ENCODE data around the gene NCCRP1. TPM values are rescaled to one million over a fixed set of nuclear protein-coding genes. Genes with fewer than 3 reads are reported as not detected.

NCCRP1 gene
- polyA plus RNA-seq, 1 of the 3 experiments (the other 2 are of a cell fraction), result not detected

- H3K9ac ChIP-seq, result no peak overlapping the region
- no peak for DNase-seq
- H2AFZ ChIP-seq (ENCODE audit: low read depth), result no peak overlapping the region
- no peaks in the 10 kb centered on the region for H3K9me3 ChIP-seq
- H4K20me1 ChIP-seq (ENCODE audit: insufficient read depth), result no peaks in the 10 kb centered on the region
- CTCF ChIA-PET, result no interaction called here
- H3K36me3 ChIP-seq (replicated peaks in 1 of 2; ENCODE audit: control insufficient read depth in 1 of 2, insufficient read depth in 2 of 2, low read length in 1 of 2), result peaks cover 4 to 19% of the 10 kb centered on the region in 2 experiments
- POLR2A ChIA-PET, result no interaction called here
- H3K79me2 ChIP-seq (ENCODE audit: insufficient read depth), result no peaks in the 10 kb centered on the region
- no peaks in the 10 kb centered on the region for H3K27me3 ChIP-seq (ENCODE audit: insufficient read depth)
- H3K4me1 ChIP-seq (ENCODE audit: control insufficient read depth in 1 of 2, insufficient read depth in 2 of 2, low read depth in 1 of 2, low read length in 1 of 2), result no peaks in the 10 kb centered on the region; a peak in 1 of 4 replicates
- no peak overlapping the region for H3K27ac ChIP-seq (ENCODE audit: low read depth in 2 of 2, low read length in 1 of 2)
- TF ChIP-seq USF2 (IDR thresholded peaks at IDR 0.05; ENCODE audit: borderline replicate concordance, low read depth, low read length) (no peak), JUND (IDR thresholded peaks at IDR 0.05) (no peak), TEAD4 (IDR thresholded peaks at IDR 0.05; ENCODE audit: borderline replicate concordance, insufficient read depth) (no peak), ZBTB33 (IDR thresholded peaks at IDR 0.05; ENCODE audit: borderline replicate concordance, low read depth) (no peak), TCF12 (IDR thresholded peaks at IDR 0.05) (no peak), RXRA (IDR thresholded peaks at IDR 0.05; ENCODE audit: borderline replicate concordance, low read depth) (no peak), FOXM1 (IDR thresholded peaks at IDR 0.05; ENCODE audit: low read depth) (no peak), MEF2A (IDR thresholded peaks at IDR 0.05; ENCODE audit: borderline replicate concordance, low read depth) (no peak), GABPA (IDR thresholded peaks at IDR 0.05; ENCODE audit: low read depth) (no peak), EP300 (IDR thresholded peaks at IDR 0.05; ENCODE audit: borderline replicate concordance in 1 of 2, low read depth in 1 of 2, low read length in 1 of 2) (no peak), YY1 (IDR thresholded peaks at IDR 0.05; ENCODE audit: low read depth) (no peak), FOXJ3 (CRISPR knock-in tag; IDR thresholded peaks at IDR 0.05) (no peak), SIN3A (IDR thresholded peaks at IDR 0.05; ENCODE audit: borderline replicate concordance, low read depth, low read length) (no peak), FOSL2 (IDR thresholded peaks at IDR 0.05; ENCODE audit: borderline replicate concordance, low read depth) (no peak)
- no peaks in the 10 kb centered on the region for H3F3A ChIP-seq (replicated peaks; ENCODE audit: insufficient read depth)
- no peaks in the 10 kb centered on the region for H3K9me2 ChIP-seq
- no peak overlapping the region for H3K4me3 ChIP-seq (ENCODE audit: low read depth in 2 of 2, low read length in 1 of 2)
- 84% methylated on average over 3 of the region's 4 CpGs for WGBS (ENCODE audit: low lambda C conversion rate)
- no peak overlapping the region for H3K4me2 ChIP-seq
Observed at GRCh38 chr19:39182174-39182505, 14.6 kb upstream of the NCCRP1 start.

GRCh38 chr19:39183104-39183503 is 13.7 kb upstream of the NCCRP1 start:
- Histone ChIP-seq H4K20me1 (ENCODE audit: insufficient read depth) (no peaks in the 10 kb centered on the region), H3K36me3 (replicated peaks in 1 of 2; ENCODE audit: control insufficient read depth in 1 of 2, insufficient read depth in 2 of 2, low read length in 1 of 2) (peaks cover 3 to 19% of the 10 kb centered on the region in 2 experiments), H3K27me3 (ENCODE audit: insufficient read depth) (no peaks in the 10 kb centered on the region), H3F3A (replicated peaks; ENCODE audit: insufficient read depth) (no peaks in the 10 kb centered on the region), H3K4me2 (no peak overlapping the region), H3K27ac (ENCODE audit: low read depth in 2 of 2, low read length in 1 of 2) (no peak overlapping the region), H3K4me3 (ENCODE audit: low read depth in 2 of 2, low read length in 1 of 2) (no peak overlapping the region), H3K9me2 (no peaks in the 10 kb centered on the region), H2AFZ (ENCODE audit: low read depth) (no peak overlapping the region), H3K79me2 (ENCODE audit: insufficient read depth) (no peaks in the 10 kb centered on the region), H3K9ac (no peak overlapping the region), H3K9me3 (no peaks in the 10 kb centered on the region), H3K4me1 (ENCODE audit: control insufficient read depth in 1 of 2, insufficient read depth in 2 of 2, low read depth in 1 of 2, low read length in 1 of 2) (peaks cover 0 to 3% of the 10 kb centered on the region in 2 experiments; a peak in 1 of 4 replicates)
- WGBS (ENCODE audit: low lambda C conversion rate), result 93% methylated on average over 8 of the region's 8 CpGs
- ChIA-PET CTCF (interaction anchor here (0.7 to 1.4 kb wide), 2 partner anchors 61 to 73 kb away, joined by 3 to 7 read pairs; no protein-coding TSS in a partner anchor), POLR2A (no interaction called here)
- DNase-seq, result no peak
- TF ChIP-seq CHD2 (IDR thresholded peaks at IDR 0.05; ENCODE audit: low read length, partially characterized antibody), result no peak
- no peak for TF ChIP-seq IRF3 (IDR thresholded peaks at IDR 0.05; ENCODE audit: low read depth, low read length)
- TF ChIP-seq JUND (IDR thresholded peaks at IDR 0.05), result no peak
- TF ChIP-seq RCOR1 (IDR thresholded peaks at IDR 0.05; ENCODE audit: low read length), result no peak
- TF ChIP-seq MEF2A (IDR thresholded peaks at IDR 0.05; ENCODE audit: borderline replicate concordance, low read depth), result no peak
- TF ChIP-seq GATA2 (CRISPR knock-in tag; IDR thresholded peaks at IDR 0.05), result no peak
- TF ChIP-seq NRF1 (IDR thresholded peaks at IDR 0.05; ENCODE audit: low read depth, low read length), result no peak
- no peak for TF ChIP-seq RXRA (IDR thresholded peaks at IDR 0.05; ENCODE audit: borderline replicate concordance, low read depth)
- no peak for TF ChIP-seq REST (IDR thresholded peaks at IDR 0.05; ENCODE audit: low read depth, low read length)
- no peak for TF ChIP-seq EP300 (IDR thresholded peaks at IDR 0.05; ENCODE audit: borderline replicate concordance in 1 of 2, low read depth in 1 of 2, low read length in 1 of 2)
